NCI-H2227 (cell line): ENCODE results near the gene CARD11.
A peak's percentile ranks its signal among the peaks of the same experiment; 100 is the strongest.

ENCODE experiments used
- DNase-seq: peaks from one replicate; lab custom pipeline; 2025; ENCODE audit not compliant: unreplicated experiment; lab: John Stamatoyannopoulos, UW

CARD11 gene

GRCh38 chr7:2856388-2857169 lies 187.1 kb downstream of the CARD11 start:
- peak; percentile 37 for DNase-seq
